HG02840 (cell line): ENCODE results near the gene TBC1D17.

ENCODE experiments used
- ATAC-seq: cut with Tn5 transposase; IDR thresholded peaks from one replicate; pipeline ENCODE4 v1.9.1; 2021; ENCODE audit warnings: mild to moderate bottlenecking, moderate library complexity, moderate number of reproducible peaks; ENCODE audit not compliant: unreplicated experiment, low FRiP score

Gene TBC1D17

GRCh38 chr19:49847731-49848696 is 29.5 kb upstream of the TBC1D17 start:
- ATAC-seq: no peak

GRCh38 chr19:49848938-49849337 is 28.6 kb upstream of the TBC1D17 start:
- no peak for ATAC-seq

- ATAC-seq: no peak
Measured at GRCh38 chr19:49849433-49850220, 27.9 kb upstream of the TBC1D17 start.

- ATAC-seq: no peak
Measured at GRCh38 chr19:49850221-49850486, 27.3 kb upstream of the TBC1D17 start.

- ATAC-seq: peak; percentile 74
Measured at GRCh38 chr19:49850487-49851342, 26.8 kb upstream of the TBC1D17 start, which contains the start of gene PTOV1. Gene PTOV1 (plus strand): TSS chr19:49851159.

- ATAC-seq: peak; percentile 11
Measured at GRCh38 chr19:49851456-49852259, 25.8 kb upstream of the TBC1D17 start.

- no peak for ATAC-seq
Measured at GRCh38 chr19:49852631-49853126, 24.8 kb upstream of the TBC1D17 start.

- no peak for ATAC-seq
Measured at GRCh38 chr19:49853852-49854377, 23.6 kb upstream of the TBC1D17 start.

GRCh38 chr19:49854378-49855263 is 22.9 kb upstream of the TBC1D17 start:
- ATAC-seq: no peak

GRCh38 chr19:49855277-49855675 is 22.2 kb upstream of the TBC1D17 start:
- no peak for ATAC-seq

GRCh38 chr19:49855676-49856573 is 21.6 kb upstream of the TBC1D17 start:
- no peak for ATAC-seq

- ATAC-seq: no peak
Measured at GRCh38 chr19:49856574-49857021, 20.9 kb upstream of the TBC1D17 start.

- no peak for ATAC-seq
Measured at GRCh38 chr19:49857061-49857837, 20.3 kb upstream of the TBC1D17 start.

GRCh38 chr19:49857838-49858087 is 19.7 kb upstream of the TBC1D17 start:
- no peak for ATAC-seq

GRCh38 chr19:49858088-49858985 is 19.2 kb upstream of the TBC1D17 start:
- ATAC-seq: no peak
